ENCODE data around the gene NOL4L.
A peak's percentile ranks its signal among the peaks of the same experiment; 100 is the strongest.

Gene NOL4L

GRCh38 chr20:32564921-32565734, 20.0 kb downstream of the NOL4L start:
- Mint-ChIP-seq H3K4me1 (ENCODE audit: low read depth in 2 of 2) (peaks cover 28 to 54% of the 10 kb centered on the region in 2 donors), H3K36me3 (ENCODE audit: insufficient read depth) (peaks cover 11% of the 10 kb centered on the region), H3K9me3 (no peaks in the 10 kb centered on the region), H3K4me3 (peak overlapping the region in 1 of 2 donors; percentile 32), H3K27me3 (no peaks in the 10 kb centered on the region), H3K27ac (peak overlapping the region in 1 of 2 donors; percentile 89)
- DNase-seq: no peak
- no peak for ATAC-seq (replicated peaks)

DNA sequence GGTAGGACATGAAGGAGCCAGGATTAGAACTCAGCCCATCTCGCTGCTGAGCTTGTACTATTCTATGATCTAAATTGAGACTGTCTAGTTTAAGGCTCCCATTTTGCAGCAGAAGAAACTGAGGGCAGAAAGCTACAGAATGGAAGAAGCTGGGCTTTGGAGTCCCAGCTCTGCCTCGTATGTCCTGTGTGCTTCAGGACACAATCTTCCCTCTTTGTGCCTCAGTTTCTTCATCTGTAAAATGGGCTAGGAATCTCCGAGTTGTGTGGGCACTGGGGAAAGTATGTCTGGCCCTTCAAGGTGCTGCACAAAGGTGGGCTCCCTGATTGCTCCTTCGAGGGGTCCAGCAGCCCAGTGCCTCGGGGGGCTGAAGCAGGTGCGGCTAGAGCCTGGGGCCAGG, 20.7 kb downstream of the NOL4L start:
- H3K4me3 Mint-ChIP-seq: no peak overlapping the region
- H3K4me1 Mint-ChIP-seq (ENCODE audit: low read depth in 2 of 2): peaks cover 31 to 49% of the 10 kb centered on the region in 2 donors
- no peak for ATAC-seq (replicated peaks)
- peaks cover 7% of the 10 kb centered on the region for H3K36me3 Mint-ChIP-seq (ENCODE audit: insufficient read depth)
- DNase-seq: no peak
- no peaks in the 10 kb centered on the region for H3K27me3 Mint-ChIP-seq
- no peaks in the 10 kb centered on the region for H3K9me3 Mint-ChIP-seq
- H3K27ac Mint-ChIP-seq: no peak overlapping the region

DNA sequence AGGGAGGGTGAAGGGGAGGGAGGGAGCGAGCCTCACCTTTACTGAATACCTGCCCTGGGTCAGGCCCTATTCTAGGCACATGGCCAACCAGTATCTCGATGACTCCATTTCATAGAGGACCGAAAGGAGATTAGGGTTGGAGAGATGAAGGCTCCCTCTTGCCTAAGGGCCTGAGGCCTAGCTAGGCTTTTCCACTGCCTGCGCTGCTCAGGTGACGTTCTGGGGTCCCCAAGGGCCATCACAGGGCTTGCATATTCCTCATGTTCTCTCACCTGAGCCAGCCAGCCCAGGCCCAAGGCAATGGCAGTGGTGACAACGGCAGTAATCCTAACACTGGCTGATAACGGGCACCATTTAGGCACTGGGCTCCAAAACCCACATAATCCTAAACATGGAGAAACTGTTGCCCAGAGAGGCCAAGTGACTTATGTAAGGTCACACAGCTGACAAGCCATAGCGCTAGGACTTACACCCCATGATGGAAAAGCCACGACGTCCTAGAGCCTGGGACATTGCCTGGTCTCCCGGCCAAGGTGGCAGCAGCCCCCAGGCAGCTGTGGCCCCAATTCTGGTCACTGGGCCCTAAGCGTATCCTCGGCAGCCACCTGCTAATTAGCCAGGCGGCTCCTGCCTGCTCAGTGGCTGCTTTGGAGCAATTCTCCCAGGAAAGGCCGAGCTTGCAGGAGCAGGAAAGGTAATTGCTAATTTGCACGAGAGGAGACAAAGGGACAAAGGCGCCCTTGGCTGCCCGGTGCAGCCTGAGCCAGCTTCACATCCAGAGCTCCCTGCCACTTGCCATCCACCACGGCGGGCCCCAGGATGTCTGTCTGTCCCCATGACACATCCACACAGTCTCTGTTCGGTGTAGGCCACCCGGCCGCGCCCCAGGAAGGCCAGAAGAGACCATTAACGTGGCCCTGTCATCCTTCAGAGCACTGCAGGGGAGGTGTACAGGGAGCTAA, 21.5 kb downstream of the NOL4L start:
- Mint-ChIP-seq H3K36me3 (ENCODE audit: insufficient read depth) (peaks cover 8% of the 10 kb centered on the region), H3K27me3 (no peaks in the 10 kb centered on the region), H3K4me1 (ENCODE audit: low read depth in 2 of 2) (peaks cover 40 to 47% of the 10 kb centered on the region in 2 donors), H3K4me3 (no peak overlapping the region), H3K9me3 (no peaks in the 10 kb centered on the region), H3K27ac (peak overlapping the region in 1 of 2 donors; percentile 24)
- no peak for ATAC-seq (replicated peaks)
- no peak for DNase-seq

- H3K36me3 Mint-ChIP-seq (ENCODE audit: insufficient read depth): peaks cover 10% of the 10 kb centered on the region
- H3K27me3 Mint-ChIP-seq: no peaks in the 10 kb centered on the region
- no peaks in the 10 kb centered on the region for H3K9me3 Mint-ChIP-seq
- H3K27ac Mint-ChIP-seq: peak overlapping the region; percentile 90 to 96
- no peak overlapping the region for H3K4me3 Mint-ChIP-seq
- H3K4me1 Mint-ChIP-seq (ENCODE audit: low read depth in 2 of 2): peaks cover 40 to 51% of the 10 kb centered on the region in 2 donors
- DNase-seq (no peak), ATAC-seq (replicated peaks) (no peak)
These were observed 22.6 kb downstream of the NOL4L start for GRCh38 chr20:32562495-32562911.

DNA sequence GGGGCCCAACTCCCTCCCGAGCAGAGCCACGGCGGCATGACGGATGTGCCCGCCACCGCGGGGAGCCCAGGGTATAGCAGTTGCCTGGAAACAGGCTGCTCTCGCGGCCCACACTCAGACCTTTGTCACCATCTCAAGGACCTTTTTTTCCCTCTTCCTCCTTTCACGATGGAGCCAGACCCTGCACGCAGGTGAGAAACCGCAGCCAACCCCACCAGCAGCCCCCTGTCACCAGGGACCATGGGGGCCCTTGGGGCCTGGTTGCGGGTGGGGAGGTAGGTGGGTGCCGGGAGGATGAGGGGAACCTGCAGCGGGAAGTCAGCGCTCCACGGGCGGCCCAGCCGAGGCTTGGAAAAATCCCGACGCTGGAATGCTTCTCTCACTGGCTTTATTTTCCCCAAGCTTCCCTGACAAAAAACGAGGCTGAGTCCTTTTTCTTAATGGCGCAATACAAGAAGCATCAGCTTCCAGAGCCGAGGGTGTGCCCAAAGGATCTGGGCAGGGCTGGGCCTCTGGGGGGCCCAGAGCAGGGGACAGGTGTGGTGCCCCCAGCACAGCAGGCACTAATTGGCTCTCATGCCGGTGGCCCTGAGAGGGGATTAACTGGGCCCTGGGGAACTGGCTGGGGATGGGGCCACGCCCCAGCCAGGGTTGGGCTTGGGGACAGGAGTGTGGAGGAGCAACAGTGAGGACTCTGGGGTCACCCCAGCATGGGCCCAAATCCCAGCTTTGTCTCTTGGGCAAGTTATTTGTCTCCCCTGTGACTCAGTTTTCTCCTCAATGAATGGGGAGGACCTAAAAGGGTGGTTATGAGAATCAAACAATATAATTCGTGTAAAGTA, 23.9 kb downstream of the NOL4L start:
- Mint-ChIP-seq H3K27me3 (no peaks in the 10 kb centered on the region), H3K36me3 (ENCODE audit: insufficient read depth) (peaks cover 13% of the 10 kb centered on the region), H3K4me1 (ENCODE audit: low read depth in 2 of 2) (peaks cover 53 to 56% of the 10 kb centered on the region in 2 donors), H3K27ac (peak overlapping the region; percentile 93 to 96), H3K9me3 (no peaks in the 10 kb centered on the region), H3K4me3 (peak overlapping the region; percentile 25 to 47)
- ATAC-seq (replicated peaks) (peak; percentile 56), DNase-seq (no peak)

DNA sequence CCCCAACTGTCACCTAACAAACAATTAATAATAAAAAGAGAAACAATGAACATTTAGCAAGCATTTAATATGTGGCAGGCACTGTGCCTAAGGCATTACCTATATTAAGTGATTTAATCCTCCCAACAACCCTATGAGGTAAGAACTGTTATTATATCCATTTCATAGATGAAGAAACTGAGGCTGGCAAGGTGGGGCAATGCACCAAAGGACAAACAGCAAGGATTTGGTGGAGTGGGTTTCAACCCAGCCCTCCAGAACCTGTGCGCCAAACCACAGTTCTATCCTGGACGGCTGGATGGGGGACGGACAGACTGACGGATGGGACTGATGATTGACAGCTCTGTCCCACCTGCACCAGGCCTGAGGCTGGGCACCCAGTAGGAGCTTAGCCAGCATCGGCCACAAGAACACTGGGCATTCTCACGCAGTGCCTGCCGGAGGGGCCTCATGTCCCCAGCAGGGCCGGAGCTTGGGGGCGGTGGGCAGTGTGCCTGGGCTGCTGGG, 24.6 kb downstream of the NOL4L start:
- H3K36me3 Mint-ChIP-seq (ENCODE audit: insufficient read depth): peaks cover 17% of the 10 kb centered on the region
- peaks cover 54 to 59% of the 10 kb centered on the region in 2 donors for H3K4me1 Mint-ChIP-seq (ENCODE audit: low read depth in 2 of 2)
- ATAC-seq (replicated peaks) (no peak), DNase-seq (no peak)
- H3K9me3 Mint-ChIP-seq: no peaks in the 10 kb centered on the region
- H3K27ac Mint-ChIP-seq: peak overlapping the region; percentile 81 to 93
- H3K27me3 Mint-ChIP-seq: no peaks in the 10 kb centered on the region
- peak overlapping the region; percentile 44 to 47 for H3K4me3 Mint-ChIP-seq

- H3K36me3 Mint-ChIP-seq (ENCODE audit: insufficient read depth): peaks cover 12% of the 10 kb centered on the region
- H3K4me1 Mint-ChIP-seq (ENCODE audit: low read depth in 2 of 2): peaks cover 58 to 62% of the 10 kb centered on the region in 2 donors
- H3K4me3 Mint-ChIP-seq: peak overlapping the region; percentile 44 to 47
- no peak for ATAC-seq (replicated peaks)
- H3K9me3 Mint-ChIP-seq: no peaks in the 10 kb centered on the region
- DNase-seq: no peak
- H3K27ac Mint-ChIP-seq: peak overlapping the region; percentile 81 to 93
- no peaks in the 10 kb centered on the region for H3K27me3 Mint-ChIP-seq
These were observed 25.3 kb downstream of the NOL4L start for GRCh38 chr20:32559753-32560380.

GRCh38 chr20:32559205-32559752, 25.9 kb downstream of the NOL4L start:
- H3K4me1 Mint-ChIP-seq (ENCODE audit: low read depth in 2 of 2): peaks cover 62 to 64% of the 10 kb centered on the region in 2 donors
- peaks cover 12% of the 10 kb centered on the region for H3K36me3 Mint-ChIP-seq (ENCODE audit: insufficient read depth)
- H3K4me3 Mint-ChIP-seq: no peak overlapping the region
- H3K9me3 Mint-ChIP-seq: no peaks in the 10 kb centered on the region
- DNase-seq (no peak), ATAC-seq (replicated peaks) (no peak)
- peak overlapping the region; percentile 72 to 74 for H3K27ac Mint-ChIP-seq
- no peaks in the 10 kb centered on the region for H3K27me3 Mint-ChIP-seq

DNA sequence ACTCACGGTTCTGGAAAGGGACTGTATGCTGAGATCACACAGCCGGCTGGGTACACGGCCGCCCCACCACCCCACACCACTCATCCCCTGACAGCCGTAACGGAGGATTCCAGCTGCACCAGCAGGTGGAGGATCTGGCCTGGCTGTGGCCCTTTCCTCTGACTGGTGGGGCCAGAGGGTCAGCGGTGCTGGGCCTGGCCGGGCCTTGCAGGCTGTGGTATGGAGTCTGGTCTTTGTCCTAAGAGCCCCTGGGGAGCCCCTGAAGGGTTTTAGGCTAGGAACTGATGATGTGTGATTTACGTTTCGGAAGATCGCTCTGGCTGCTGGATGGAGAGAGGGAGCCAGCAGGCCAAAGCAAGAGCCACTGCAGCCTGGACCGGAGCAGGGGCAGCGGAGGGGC, 26.6 kb downstream of the NOL4L start:
- Mint-ChIP-seq H3K36me3 (ENCODE audit: insufficient read depth) (peaks cover 12% of the 10 kb centered on the region), H3K4me1 (ENCODE audit: low read depth in 2 of 2) (peaks cover 68 to 69% of the 10 kb centered on the region in 2 donors), H3K4me3 (no peak overlapping the region), H3K9me3 (no peaks in the 10 kb centered on the region), H3K27ac (peak overlapping the region; percentile 29 to 72), H3K27me3 (no peaks in the 10 kb centered on the region)
- ATAC-seq (replicated peaks) (no peak), DNase-seq (no peak)

- ATAC-seq (replicated peaks) (no peak), DNase-seq (no peak)
- H3K27me3 Mint-ChIP-seq: no peaks in the 10 kb centered on the region
- no peaks in the 10 kb centered on the region for H3K9me3 Mint-ChIP-seq
- H3K4me3 Mint-ChIP-seq: no peak overlapping the region
- H3K4me1 Mint-ChIP-seq (ENCODE audit: low read depth in 2 of 2): peaks cover 70 to 74% of the 10 kb centered on the region in 2 donors
- H3K36me3 Mint-ChIP-seq (ENCODE audit: insufficient read depth): peaks cover 12% of the 10 kb centered on the region
- peak overlapping the region in 1 of 2 donors; percentile 61 for H3K27ac Mint-ChIP-seq
These were observed 27.8 kb downstream of the NOL4L start for GRCh38 chr20:32557319-32557718.

DNA sequence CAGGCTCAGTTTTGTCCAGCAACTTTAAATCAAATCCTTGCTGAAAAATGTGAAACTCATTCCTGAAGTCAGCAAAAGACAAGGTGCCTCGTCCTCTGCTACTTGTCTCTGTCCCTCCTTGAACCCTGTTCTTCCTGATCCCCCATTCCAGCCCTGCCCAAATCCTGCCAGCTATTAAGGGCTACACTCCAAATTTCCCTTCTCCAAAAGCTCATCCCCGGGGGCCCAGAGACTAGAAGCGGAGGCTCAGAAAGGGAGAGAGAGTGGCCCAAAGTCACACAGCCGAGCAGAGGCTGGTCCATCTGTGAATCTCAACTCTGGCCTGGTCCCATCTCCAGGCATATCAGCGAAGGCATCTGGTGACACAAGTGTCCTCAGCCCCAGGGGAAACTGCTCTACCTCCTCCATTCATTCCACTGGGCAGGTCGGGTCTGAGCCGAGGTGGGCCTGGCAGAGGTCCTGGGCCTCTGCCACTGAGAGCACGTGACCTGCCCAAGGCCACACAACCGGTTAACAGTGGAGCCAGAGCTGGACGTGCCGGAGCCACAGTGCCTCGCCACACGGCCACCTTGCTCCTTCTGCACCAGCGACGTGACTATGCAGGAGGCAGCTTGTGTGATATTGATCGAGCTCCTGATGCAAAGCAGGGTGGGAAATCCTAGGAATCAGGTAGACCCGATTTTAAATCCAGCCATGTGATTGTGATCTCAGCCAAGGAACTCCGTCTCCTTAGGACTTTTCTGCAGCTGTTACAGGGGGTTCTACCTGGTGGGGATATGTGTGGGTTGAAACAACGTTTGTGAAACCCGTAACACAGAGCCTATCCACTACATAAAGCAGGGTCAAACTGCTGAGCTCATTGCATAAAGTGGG, 28.6 kb downstream of the NOL4L start:
- peak overlapping the region; percentile 91 to 93 for H3K27ac Mint-ChIP-seq
- DNase-seq: no peak
- no peaks in the 10 kb centered on the region for H3K9me3 Mint-ChIP-seq
- H3K4me1 Mint-ChIP-seq (ENCODE audit: low read depth in 2 of 2): peaks cover 66 to 68% of the 10 kb centered on the region in 2 donors
- ATAC-seq (replicated peaks): no peak
- no peak overlapping the region for H3K4me3 Mint-ChIP-seq
- H3K27me3 Mint-ChIP-seq: no peaks in the 10 kb centered on the region
- H3K36me3 Mint-ChIP-seq (ENCODE audit: insufficient read depth): peaks cover 16% of the 10 kb centered on the region

All from effector memory CD8-positive, alpha-beta T cell (primary cell).